PC-3 (cell line): ENCODE data around the gene HMX3.
"Not testable (repeated sequence)": the region's sequence is repeated elsewhere in the genome, so short reads cannot be mapped to it uniquely, and the experiment has no call there.

Experiments used
- CTCF ChIP-seq: fragments of 300-600 bp; sonication (generic); conservative IDR thresholded peaks from 2 replicates; pipeline ENCODE4 v1.5.1; 2017; ENCODE audit warnings: antibody characterized with exemption, low read depth, mild to moderate bottlenecking, low read length
- EZH2 ChIP-seq: fragments of 300-600 bp; sonication (generic); IDR thresholded peaks from one replicate; pipeline ENCODE4 v1.6.1; 2017; ENCODE audit warnings: antibody characterized with exemption, mild to moderate bottlenecking, low read length; ENCODE audit not compliant: unreplicated experiment
- EZH2phosphoT487 ChIP-seq: fragments of 300-600 bp; sonication (generic); IDR thresholded peaks from 2 replicates; pipeline ENCODE4 v1.6.1; 2018; ENCODE audit warnings: mild to moderate bottlenecking, antibody characterized with exemption, low read length, borderline replicate concordance

GRCh38 chr10:123178390-123178789 lies 42.6 kb downstream of the HMX3 start:
- TF ChIP-seq CTCF, EZH2, EZH2phosphoT487: not testable (repeated sequence)
